GM13977 (cell line): ENCODE measurements around the gene CHPT1.
"Not testable (repeated sequence)": the region's sequence is repeated elsewhere in the genome, so short reads cannot be mapped to it uniquely, and the experiment has no call there.

Source experiments
- DNase-seq: peaks from one replicate; pipeline ENCODE4 v3.0.0; 2012; ENCODE audit warnings: low spot score
- in situ Hi-C: fragments of 300-500 bp; cut with MboI; formaldehyde crosslinking; loops from one replicate; pipeline ENCODE4 v1.12.0; 2022; ENCODE audit warnings: low sequenced_read_pairs, low pct_unique_long_range_greater_than_20kb, mixed read lengths, inconsistent platforms; ENCODE audit not compliant: unreplicated experiment
- TF ChIP-seq, protein P1 (sequence below): IDR thresholded peaks from 2 replicates; pipeline ENCODE4 v1.5.1; 2012; ENCODE audit warnings: mild to moderate bottlenecking, control low read depth; ENCODE audit not compliant: insufficient read depth; ENCODE audit errors: extremely low read depth, missing control alignments

CHPT1 gene

DNA sequence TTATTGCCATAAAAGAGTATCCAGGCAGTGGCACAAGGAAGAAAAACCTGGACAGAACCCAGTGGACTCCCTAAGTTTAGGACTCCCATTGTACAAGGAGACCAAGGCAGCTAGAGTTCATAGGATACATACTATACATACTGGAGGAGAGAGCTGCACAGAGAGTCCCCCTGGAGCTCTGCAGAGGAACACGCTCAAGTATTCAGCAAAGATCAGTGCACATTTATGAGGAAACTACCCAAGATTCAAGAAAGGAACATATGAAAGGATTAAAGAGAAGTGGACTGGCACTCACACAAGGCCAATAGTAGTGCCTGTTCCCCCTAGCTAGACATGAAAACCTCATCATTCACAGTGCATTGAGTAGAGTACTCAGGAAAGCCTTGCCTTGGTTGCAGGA lies 43.0 kb upstream of the CHPT1 start:
- in situ Hi-C loops = no loop called here
- TF ChIP-seq, protein P1, sequence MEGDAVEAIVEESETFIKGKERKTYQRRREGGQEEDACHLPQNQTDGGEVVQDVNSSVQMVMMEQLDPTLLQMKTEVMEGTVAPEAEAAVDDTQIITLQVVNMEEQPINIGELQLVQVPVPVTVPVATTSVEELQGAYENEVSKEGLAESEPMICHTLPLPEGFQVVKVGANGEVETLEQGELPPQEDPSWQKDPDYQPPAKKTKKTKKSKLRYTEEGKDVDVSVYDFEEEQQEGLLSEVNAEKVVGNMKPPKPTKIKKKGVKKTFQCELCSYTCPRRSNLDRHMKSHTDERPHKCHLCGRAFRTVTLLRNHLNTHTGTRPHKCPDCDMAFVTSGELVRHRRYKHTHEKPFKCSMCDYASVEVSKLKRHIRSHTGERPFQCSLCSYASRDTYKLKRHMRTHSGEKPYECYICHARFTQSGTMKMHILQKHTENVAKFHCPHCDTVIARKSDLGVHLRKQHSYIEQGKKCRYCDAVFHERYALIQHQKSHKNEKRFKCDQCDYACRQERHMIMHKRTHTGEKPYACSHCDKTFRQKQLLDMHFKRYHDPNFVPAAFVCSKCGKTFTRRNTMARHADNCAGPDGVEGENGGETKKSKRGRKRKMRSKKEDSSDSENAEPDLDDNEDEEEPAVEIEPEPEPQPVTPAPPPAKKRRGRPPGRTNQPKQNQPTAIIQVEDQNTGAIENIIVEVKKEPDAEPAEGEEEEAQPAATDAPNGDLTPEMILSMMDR = no peak
- DNase-seq = no peak

- no peak for DNase-seq
- in situ Hi-C loops = no loop called here
- TF ChIP-seq, protein P1 = no peak
Measured at GRCh38 chr12:101655393-101655792, 42.0 kb upstream of the CHPT1 start.

- DNase-seq, in situ Hi-C loops: not testable (repeated sequence)
Measured at GRCh38 chr12:101660662-101661061, 36.8 kb upstream of the CHPT1 start.

DNA sequence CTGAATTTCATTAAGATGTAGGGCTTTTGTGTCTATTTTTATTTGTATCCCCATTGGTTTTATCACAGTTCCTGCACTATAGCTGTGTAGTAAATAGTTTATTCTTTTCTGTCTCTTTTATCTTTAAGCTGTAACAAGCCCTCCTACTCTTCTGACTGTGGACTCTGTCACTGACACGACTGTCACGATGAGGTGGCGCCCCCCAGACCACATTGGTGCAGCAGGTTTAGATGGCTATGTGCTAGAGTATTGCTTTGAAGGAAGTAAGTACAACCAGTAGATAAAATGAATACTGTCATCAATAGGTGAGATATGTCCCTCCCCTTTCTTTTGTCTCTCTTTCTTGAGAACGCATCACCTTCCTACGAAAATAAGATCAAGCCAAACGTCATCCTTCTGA lies 34.1 kb upstream of the CHPT1 start:
- in situ Hi-C loops = no loop called here
- TF ChIP-seq, protein P1 = no peak
- DNase-seq = no peak

DNA sequence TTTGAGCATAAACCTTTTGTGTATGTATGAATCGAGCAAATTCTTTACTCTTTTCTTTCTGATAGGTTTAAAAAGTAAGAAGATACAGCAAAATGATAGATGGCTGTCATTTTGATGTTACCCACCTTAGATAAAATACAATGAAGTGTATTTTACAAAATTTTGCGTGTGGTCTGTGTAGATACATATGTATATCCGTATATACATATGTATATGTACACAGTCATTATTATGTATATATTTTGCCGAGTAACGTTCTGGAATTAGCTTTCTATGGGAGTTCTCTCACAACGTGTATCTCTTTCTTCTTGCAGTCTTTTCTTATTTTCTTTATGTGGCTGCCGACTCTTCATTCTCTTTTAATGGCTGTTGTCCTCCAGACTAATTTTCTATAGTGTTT lies 32.4 kb upstream of the CHPT1 start:
- in situ Hi-C loops = no loop called here
- no peak for DNase-seq
- TF ChIP-seq, protein P1 = no peak

GRCh38 chr12:101666052-101666728 lies 31.2 kb upstream of the CHPT1 start:
- no peak for DNase-seq
- TF ChIP-seq, protein P1 = no peak
- in situ Hi-C loops = no loop called here

DNA sequence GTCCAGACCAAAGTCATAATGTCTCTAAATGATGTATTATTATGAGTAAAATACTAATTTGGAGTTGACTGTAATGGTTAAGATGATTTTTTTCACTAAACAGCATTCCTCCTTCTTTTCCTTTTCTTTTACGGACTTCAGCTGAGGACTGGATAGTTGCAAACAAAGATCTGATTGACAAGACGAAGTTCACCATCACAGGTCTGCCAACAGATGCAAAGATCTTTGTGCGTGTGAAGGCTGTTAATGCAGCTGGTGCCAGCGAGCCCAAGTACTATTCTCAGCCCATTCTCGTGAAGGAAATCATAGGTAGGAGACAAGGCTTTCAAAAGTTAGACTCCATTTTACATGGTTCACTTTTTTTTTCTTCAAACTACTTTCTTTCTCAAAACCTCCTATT lies 29.8 kb upstream of the CHPT1 start:
- in situ Hi-C loops = no loop called here
- TF ChIP-seq, protein P1 = no peak
- no peak for DNase-seq
